ENCODE data around the gene SNX32.

SNX32 gene

GRCh38 chr11:65856689-65857499, 23.1 kb downstream of the SNX32 start:
- DNase-seq (ENCODE audit: low spot score): peak; percentile 63

GRCh38 chr11:65857500-65857852, 23.7 kb downstream of the SNX32 start:
- DNase-seq (ENCODE audit: low spot score): peak; percentile 58

- peak; percentile 95 for DNase-seq (ENCODE audit: low spot score)
Observed at GRCh38 chr11:65857853-65858680, 24.3 kb downstream of the SNX32 start, which contains the start of gene CFL1. TSS of gene CFL1 (minus strand) at chr11:65858180. CDS start at chr11:65858099, 81 bp downstream.

- peak; percentile 42 for DNase-seq (ENCODE audit: low spot score)
Observed at GRCh38 chr11:65858681-65859087, 24.9 kb downstream of the SNX32 start.

- peak; percentile 95 for DNase-seq (ENCODE audit: low spot score)
Observed at GRCh38 chr11:65859095-65859811, 25.5 kb downstream of the SNX32 start.

GRCh38 chr11:65859812-65860277, 26.1 kb downstream of the SNX32 start:
- DNase-seq (ENCODE audit: low spot score): no peak

- peak; percentile 97 for DNase-seq (ENCODE audit: low spot score)
Observed at GRCh38 chr11:65860278-65861164, 26.8 kb downstream of the SNX32 start, which contains the start of gene MUS81. TSS of gene MUS81 (plus strand) at chr11:65860433. CDS start at chr11:65860754, 321 bp downstream.

GRCh38 chr11:65861165-65861505, 27.4 kb downstream of the SNX32 start:
- DNase-seq (ENCODE audit: low spot score): no peak

GRCh38 chr11:65861533-65862183, 27.9 kb downstream of the SNX32 start:
- DNase-seq (ENCODE audit: low spot score): no peak

- DNase-seq (ENCODE audit: low spot score): no peak
Observed at GRCh38 chr11:65862191-65862735, 28.5 kb downstream of the SNX32 start.

GRCh38 chr11:65862941-65863888, 29.5 kb downstream of the SNX32 start:
- DNase-seq (ENCODE audit: low spot score): no peak

- no peak for DNase-seq (ENCODE audit: low spot score)
Observed at GRCh38 chr11:65863889-65864705, 30.3 kb downstream of the SNX32 start.

- DNase-seq (ENCODE audit: low spot score): no peak
Observed at GRCh38 chr11:65864706-65865471, 31.1 kb downstream of the SNX32 start.

- no peak for DNase-seq (ENCODE audit: low spot score)
Observed at GRCh38 chr11:65865550-65866172, 31.9 kb downstream of the SNX32 start.

- no peak for DNase-seq (ENCODE audit: low spot score)
Observed at GRCh38 chr11:65866509-65867283, 32.9 kb downstream of the SNX32 start.

All from hematopoietic multipotent progenitor cell treated with erythropoietin and hydrocortisone succinate and interleukin-3 and kit ligand, for 15 days (in vitro differentiated cells).